Left lung (tissue), 10 donors: ENCODE measurements around the gene SPNS2. TPM values are rescaled to one million over a fixed set of nuclear protein-coding genes. Genes with fewer than 3 reads are reported as not detected.
A peak's percentile ranks its signal among the peaks of the same experiment; 100 is the strongest.

Experiments used
- ATAC-seq: fragments of 200-7000 bp; cut with Tn5 transposase; one replicate; pipeline ENCODE4 v1.9.1; 2020; ENCODE audit warnings: moderate library complexity
- DNase-seq, 4 donors: peaks; one replicate each; pipeline ENCODE4 v3.0.0-alpha.2; 2013 to 2020
- H3K27ac ChIP-seq, 2 donors: fragments of 200-600 bp; sonication (generic) in 1 of 2; one replicate each; pipeline versions ENCODE4 v1.5.0 to v1.8.0; 2020 to 2021
- H3K27me3 ChIP-seq, 2 donors: fragments of 200-600 bp; sonication (generic) in 1 of 2; one replicate each; pipeline versions ENCODE4 v1.5.0 to v1.8.0; 2020 to 2021
- H3K36me3 ChIP-seq, 2 donors: fragments of 200-600 bp; sonication (generic) in 1 of 2; one replicate each; pipeline versions ENCODE4 v1.5.0 to v1.8.0; 2020 to 2021
- H3K4me1 ChIP-seq, 2 donors: fragments of 200-600 bp; one replicate each; pipeline ENCODE4 v1.8.0; 2021
- H3K4me3 ChIP-seq, 2 donors: fragments of 200-600 bp; sonication (generic) in 1 of 2; one replicate each; pipeline versions ENCODE4 v1.5.0 to v1.8.0; 2020 to 2021; ENCODE audit warnings: mild to moderate bottlenecking in 1 of 2
- H3K9me3 ChIP-seq, 2 donors: fragments of 200-600 bp; sonication (generic) in 1 of 2; one replicate each; pipeline versions ENCODE4 v1.5.0 to v1.8.0; 2020 to 2021
- intact Hi-C, 2 donors: fragments of 100-400 bp; cut with DNase I; formaldehyde crosslinking; loops; one replicate each; pipeline versions ENCODE4 v1.11.2 to v1.14.2; 2022
- polyA plus RNA-seq, 6 donors: library from polyadenylated mRNA; unstranded; fragments of 120-200 nt; gene quantifications; one replicate each; pipeline ENCODE4 v1.2.1, GENCODE V29; 2013; ENCODE audit not compliant: insufficient read length in 6 of 6
- total RNA-seq, 2 donors: library from RNA; stranded (reverse); fragmentation: NEBNext Ultra II Directional; extraction: Animal tissue kit (Norgen Biotek cat#: 25700); gene quantifications; one replicate each; pipeline ENCODE4 v1.2.1, GENCODE V29; 2021
- TF ChIP-seq, protein P1 (sequence below), 2 donors: fragments of 200-600 bp; sonication (generic) in 1 of 2; IDR thresholded peaks; one replicate each; pipeline versions ENCODE4 v1.5.0 to v1.8.0; 2021; ENCODE audit warnings: antibody characterized with exemption in 2 of 2
- donor health status: DM: no; HTN: yes; CAD: no.
- donor health status: DM: no; HTN: no; CAD: no.

Gene SPNS2
- total and polyA plus RNA-seq, 8 donors: 19.6 to 52.4 (median 24.3) TPM

DNA sequence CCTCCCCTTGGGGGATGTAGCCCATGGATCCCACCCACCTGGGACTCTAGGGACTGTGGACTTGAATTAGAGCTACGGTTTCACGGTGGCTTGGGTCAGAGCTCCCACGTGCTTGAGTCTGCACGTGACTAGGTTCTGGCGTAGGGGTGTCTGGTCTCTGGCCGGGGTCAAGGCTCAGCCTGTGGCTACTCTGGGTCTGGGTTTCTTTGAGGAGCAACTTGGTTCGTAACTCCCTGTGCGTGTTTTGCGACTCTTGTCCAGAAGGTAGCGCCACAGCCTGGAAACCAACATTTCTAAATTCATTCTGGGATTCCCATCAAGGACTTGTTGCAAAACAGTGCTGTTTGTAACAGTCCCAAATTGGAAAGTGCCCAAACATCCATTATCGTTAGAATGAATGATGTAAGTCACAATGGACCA lies 62.2 kb downstream of the SPNS2 start:
- no peak overlapping the region for H3K27ac ChIP-seq
- H3K4me1 ChIP-seq: peaks cover 2 to 12% of the 10 kb centered on the region in 2 donors
- H3K27me3 ChIP-seq: no peaks in the 10 kb centered on the region
- TF ChIP-seq, protein P1, sequence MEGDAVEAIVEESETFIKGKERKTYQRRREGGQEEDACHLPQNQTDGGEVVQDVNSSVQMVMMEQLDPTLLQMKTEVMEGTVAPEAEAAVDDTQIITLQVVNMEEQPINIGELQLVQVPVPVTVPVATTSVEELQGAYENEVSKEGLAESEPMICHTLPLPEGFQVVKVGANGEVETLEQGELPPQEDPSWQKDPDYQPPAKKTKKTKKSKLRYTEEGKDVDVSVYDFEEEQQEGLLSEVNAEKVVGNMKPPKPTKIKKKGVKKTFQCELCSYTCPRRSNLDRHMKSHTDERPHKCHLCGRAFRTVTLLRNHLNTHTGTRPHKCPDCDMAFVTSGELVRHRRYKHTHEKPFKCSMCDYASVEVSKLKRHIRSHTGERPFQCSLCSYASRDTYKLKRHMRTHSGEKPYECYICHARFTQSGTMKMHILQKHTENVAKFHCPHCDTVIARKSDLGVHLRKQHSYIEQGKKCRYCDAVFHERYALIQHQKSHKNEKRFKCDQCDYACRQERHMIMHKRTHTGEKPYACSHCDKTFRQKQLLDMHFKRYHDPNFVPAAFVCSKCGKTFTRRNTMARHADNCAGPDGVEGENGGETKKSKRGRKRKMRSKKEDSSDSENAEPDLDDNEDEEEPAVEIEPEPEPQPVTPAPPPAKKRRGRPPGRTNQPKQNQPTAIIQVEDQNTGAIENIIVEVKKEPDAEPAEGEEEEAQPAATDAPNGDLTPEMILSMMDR (IDR thresholded peaks at IDR 0.05): no peak
- ATAC-seq: peak; percentile 10
- intact Hi-C loops: no loop called here
- H3K4me3 ChIP-seq: no peak overlapping the region
- no peak for DNase-seq
- no peaks in the 10 kb centered on the region for H3K9me3 ChIP-seq
- no peaks in the 10 kb centered on the region for H3K36me3 ChIP-seq

DNA sequence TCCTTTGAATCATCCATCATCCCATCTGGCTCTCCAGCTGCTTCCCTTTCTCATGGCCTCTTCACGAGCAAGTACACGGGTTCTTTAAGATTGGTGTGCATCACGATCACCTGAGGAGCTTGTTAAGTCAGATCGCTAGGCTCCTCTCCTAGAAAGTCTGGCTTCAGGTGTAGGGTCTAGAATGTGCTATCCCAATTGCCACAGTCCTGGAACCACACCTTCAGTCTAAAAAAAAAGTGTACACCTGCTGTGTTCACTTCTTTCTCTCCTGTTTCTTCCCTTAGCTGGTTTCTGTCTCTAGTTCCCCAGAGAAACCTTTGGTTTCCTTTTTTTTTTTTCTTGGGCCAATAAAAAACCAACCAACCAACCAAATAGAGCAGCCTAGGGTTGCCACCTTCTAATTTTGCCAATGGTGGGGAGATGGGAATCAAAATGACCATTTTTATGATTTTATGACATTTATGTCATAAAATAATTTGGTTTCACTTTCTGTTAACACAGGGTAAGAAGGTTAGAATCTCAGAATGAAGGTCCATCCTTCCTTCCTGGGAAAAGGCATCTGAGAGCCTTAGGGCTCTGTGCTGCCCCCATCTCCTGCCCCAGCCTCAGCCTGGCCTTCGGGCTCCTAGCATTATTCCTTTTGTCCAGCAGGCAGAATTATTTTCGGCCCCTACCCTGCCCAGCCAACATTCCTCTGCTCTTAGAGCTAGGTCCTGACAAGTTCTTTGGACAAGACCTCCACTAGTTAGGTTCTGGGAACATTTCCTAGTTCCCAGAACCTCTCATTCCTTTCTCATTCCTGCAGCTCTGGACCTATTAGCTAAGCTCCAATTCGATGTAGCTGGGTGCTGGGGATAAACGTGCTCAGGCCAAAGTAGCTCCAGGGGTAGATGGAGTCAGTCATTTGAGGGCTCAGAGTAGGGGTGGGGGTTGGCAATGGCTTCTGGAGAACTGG lies 63.6 kb downstream of the SPNS2 start:
- H3K27me3 ChIP-seq: no peaks in the 10 kb centered on the region
- H3K9me3 ChIP-seq: no peaks in the 10 kb centered on the region
- no peak for ATAC-seq
- TF ChIP-seq, protein P1 (IDR thresholded peaks at IDR 0.05): no peak
- DNase-seq: no peak
- H3K27ac ChIP-seq: no peak overlapping the region
- no peak overlapping the region for H3K4me3 ChIP-seq
- peaks cover 0 to 8% of the 10 kb centered on the region in 2 donors for H3K4me1 ChIP-seq
- H3K36me3 ChIP-seq: no peaks in the 10 kb centered on the region
- intact Hi-C loops: no loop called here

DNA sequence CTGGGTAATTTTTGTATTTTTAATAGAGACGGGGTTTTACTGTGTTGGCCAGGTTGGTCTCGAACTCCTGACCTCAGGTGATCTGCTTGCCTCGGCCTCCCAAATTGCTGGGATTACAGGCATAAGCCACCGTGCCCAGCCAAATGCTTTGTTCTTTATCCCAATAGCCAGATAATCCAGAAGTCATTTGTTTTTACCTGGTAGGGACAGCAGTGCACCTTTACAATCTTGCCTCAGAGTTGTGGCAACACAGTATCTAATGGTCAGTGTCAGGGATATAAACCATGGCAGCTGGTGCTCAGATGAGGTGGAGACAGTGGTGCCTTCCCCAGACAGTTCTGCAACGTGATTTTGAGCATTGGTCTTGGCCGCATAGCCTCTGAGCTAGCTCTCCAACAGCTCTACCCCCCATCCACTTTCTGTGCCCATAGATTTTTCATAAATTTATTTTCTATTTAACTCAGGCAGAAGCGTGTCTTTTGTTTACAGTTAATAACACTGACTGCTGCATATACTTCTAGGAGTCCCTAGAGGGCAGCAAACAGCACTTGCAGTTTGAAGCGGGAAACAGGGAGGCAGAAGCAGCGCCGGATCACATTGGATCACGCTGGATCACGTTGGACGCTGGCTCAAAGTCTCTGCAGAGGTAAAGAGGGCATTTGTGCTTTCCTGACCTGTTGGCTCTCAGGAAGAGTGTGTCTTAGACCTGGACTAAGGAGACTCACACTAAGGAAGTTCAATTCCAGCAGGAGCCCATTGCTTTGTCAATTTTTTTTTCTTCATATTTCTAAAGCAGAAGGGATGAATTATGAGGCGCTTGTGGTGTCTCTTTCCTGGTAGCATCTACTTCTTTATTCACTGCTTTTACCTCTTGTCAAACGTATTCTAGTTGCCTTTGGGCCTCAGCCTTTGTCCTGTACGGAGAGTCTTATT lies 66.8 kb downstream of the SPNS2 start:
- intact Hi-C loops: loop anchor here in 1 of 2 donors (5.0 kb wide), 1 partner anchor 67 kb away; no protein-coding TSS in a partner anchor
- Histone ChIP-seq H3K4me1 (peaks cover 0 to 8% of the 10 kb centered on the region in 2 donors), H3K27ac (no peak overlapping the region), H3K4me3 (no peak overlapping the region), H3K9me3 (no peaks in the 10 kb centered on the region), H3K36me3 (no peaks in the 10 kb centered on the region), H3K27me3 (no peaks in the 10 kb centered on the region)
- TF ChIP-seq, protein P1 (IDR thresholded peaks at IDR 0.05): peak; percentile 69 to 76
- ATAC-seq (peak; percentile 94), DNase-seq (peak in 3 of 4 donors; percentile 62 to 82 (median 62))

DNA sequence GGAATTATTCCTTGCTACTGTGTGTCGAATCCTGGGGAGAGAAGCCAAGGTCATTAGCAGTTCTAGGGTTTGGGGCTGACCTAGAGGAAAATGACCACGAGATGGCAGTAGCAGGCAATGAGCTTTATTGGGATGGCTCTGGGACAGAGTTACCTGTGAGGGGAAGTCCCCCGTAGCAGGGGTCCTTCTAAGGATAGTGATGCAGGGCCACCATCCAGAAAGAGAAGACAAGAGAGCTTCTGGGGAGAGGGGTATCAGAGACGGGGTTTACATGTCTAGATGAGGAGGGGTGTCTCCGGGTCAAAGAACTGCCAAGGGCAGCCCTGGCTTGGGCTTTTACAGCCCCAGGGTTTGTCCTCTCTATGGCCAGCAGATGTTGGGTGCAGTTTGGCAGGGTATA lies 68.1 kb downstream of the SPNS2 start:
- H3K27me3 ChIP-seq: no peaks in the 10 kb centered on the region
- no peaks in the 10 kb centered on the region for H3K36me3 ChIP-seq
- peaks cover 0 to 8% of the 10 kb centered on the region in 2 donors for H3K4me1 ChIP-seq
- TF ChIP-seq, protein P1 (IDR thresholded peaks at IDR 0.05): peak; percentile 59 to 77
- DNase-seq (peak in 2 of 4 donors; percentile 70 to 78), ATAC-seq (peak; percentile 91)
- intact Hi-C loops: loop anchor here in 1 of 2 donors (5.0 kb wide), 1 partner anchor 66 kb away; no protein-coding TSS in a partner anchor
- no peak overlapping the region for H3K4me3 ChIP-seq
- H3K9me3 ChIP-seq: no peaks in the 10 kb centered on the region
- H3K27ac ChIP-seq: no peak overlapping the region
